Progenitor cell of endocrine pancreas (in vitro differentiated cells): Measurements from ENCODE around the gene HYAL2. TPM values are rescaled to one million over a fixed set of nuclear protein-coding genes. Genes with fewer than 3 reads are reported as not detected.

Source experiments
- total RNA-seq: library from RNA; stranded (reverse); gene quantifications from 2 replicates; pipeline ENCODE4 v1.2.1, GENCODE V29; 2021

The HYAL2 gene
- total RNA-seq, 1 donor from 2014 or later = 77.9 TPM

Other genes starting within 250 kb of the HYAL2 start
- 317 and 322 TPM in 2 replicates for gene RBM5, start 233.8 kb downstream of the HYAL2 start, total RNA-seq
- gene SEMA3F, start 167.4 kb downstream of the HYAL2 start, total RNA-seq = 23.6 and 26.5 TPM in 2 replicates
- 0.12 and 0.91 TPM in 2 replicates for gene GNAT1, start 131.1 kb downstream of the HYAL2 start, total RNA-seq
- 43.5 and 44.7 TPM in 2 replicates for gene SLC38A3, start 117.5 kb downstream of the HYAL2 start, total RNA-seq
- gene GNAI2, start 86.5 kb downstream of the HYAL2 start, total RNA-seq = 158 and 171 TPM in 2 replicates
- 24.6 and 27.6 TPM in 2 replicates for gene SEMA3B, start 53.6 kb downstream of the HYAL2 start, total RNA-seq
- gene LSMEM2, start 43.7 kb downstream of the HYAL2 start, total RNA-seq = not detected in 2 replicates
- 49.0 and 58.7 TPM in 2 replicates for gene IFRD2, start 30.3 kb downstream of the HYAL2 start, total RNA-seq
- 3.2 and 3.6 TPM in 2 replicates for gene HYAL3, start 23.3 kb downstream of the HYAL2 start, total RNA-seq
- 7.5 and 9.4 TPM in 2 replicates for gene NAA80, start 23.3 kb downstream of the HYAL2 start, total RNA-seq
- 3.1 and 4.1 TPM in 2 replicates for gene HYAL1, start 19.2 kb downstream of the HYAL2 start, total RNA-seq
- 33.1 and 34.9 TPM in 2 replicates for gene TUSC2, start 5.5 kb upstream of the HYAL2 start, total RNA-seq
- 11.7 and 13.9 TPM in 2 replicates for gene RASSF1, start 18.1 kb upstream of the HYAL2 start, total RNA-seq
- 0.86 and 2.2 TPM in 2 replicates for gene ZMYND10, start 23.0 kb upstream of the HYAL2 start, total RNA-seq
- gene NPRL2, start 28.0 kb upstream of the HYAL2 start, total RNA-seq = 25.7 and 31.6 TPM in 2 replicates
- gene CYB561D2, start 28.1 kb upstream of the HYAL2 start, total RNA-seq = 18.7 and 19.2 TPM in 2 replicates
- gene TMEM115, start 36.8 kb upstream of the HYAL2 start, total RNA-seq = 32.7 and 33.0 TPM in 2 replicates
- gene CACNA2D2, start 180.9 kb upstream of the HYAL2 start, total RNA-seq = 5.5 and 6.9 TPM in 2 replicates
- 12.0 and 12.5 TPM in 2 replicates for gene C3orf18, start 245.0 kb upstream of the HYAL2 start, total RNA-seq
- gene HEMK1, start 246.8 kb upstream of the HYAL2 start, total RNA-seq = 23.0 and 23.7 TPM in 2 replicates